Measurements from ENCODE around the gene SMARCAD1.
"Not testable (repeated sequence)": the region's sequence is repeated elsewhere in the genome, so short reads cannot be mapped to it uniquely, and the experiment has no call there.

The SMARCAD1 gene

DNA sequence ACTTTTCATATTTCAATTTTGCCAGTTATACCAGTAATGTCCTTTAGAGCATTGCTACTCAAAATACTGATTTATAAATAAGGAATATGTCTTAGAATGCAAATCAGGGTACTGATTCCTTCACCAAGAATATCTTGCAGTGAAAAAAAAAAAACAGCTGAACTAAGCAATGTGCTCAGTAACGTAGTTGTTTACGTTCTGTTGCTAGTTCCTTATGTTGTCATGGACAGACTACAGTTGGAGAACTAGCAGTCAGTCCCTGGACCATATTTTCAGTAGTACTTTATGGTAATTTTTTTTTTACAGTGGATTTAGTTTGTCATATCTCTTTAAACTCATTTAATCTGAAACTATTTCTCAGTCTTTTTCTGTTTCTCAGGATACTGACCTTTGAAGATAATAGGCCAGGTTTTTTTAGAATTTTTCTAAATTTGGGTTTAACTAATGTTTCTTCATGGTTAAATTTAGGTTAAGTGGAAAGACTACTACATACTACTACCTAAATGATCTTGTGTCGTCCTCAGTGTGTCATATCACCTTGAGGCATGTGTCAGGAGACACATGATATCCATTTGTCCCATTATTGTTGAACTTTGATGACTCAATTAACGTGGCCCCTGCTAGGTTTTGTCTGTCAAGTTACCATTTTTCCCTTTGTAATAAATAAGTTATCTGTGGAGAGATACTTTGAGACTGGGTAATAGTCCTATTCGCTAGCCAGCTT is 21.0 kb downstream of the SMARCAD1 start:
- DNase-seq: no peak

DNA sequence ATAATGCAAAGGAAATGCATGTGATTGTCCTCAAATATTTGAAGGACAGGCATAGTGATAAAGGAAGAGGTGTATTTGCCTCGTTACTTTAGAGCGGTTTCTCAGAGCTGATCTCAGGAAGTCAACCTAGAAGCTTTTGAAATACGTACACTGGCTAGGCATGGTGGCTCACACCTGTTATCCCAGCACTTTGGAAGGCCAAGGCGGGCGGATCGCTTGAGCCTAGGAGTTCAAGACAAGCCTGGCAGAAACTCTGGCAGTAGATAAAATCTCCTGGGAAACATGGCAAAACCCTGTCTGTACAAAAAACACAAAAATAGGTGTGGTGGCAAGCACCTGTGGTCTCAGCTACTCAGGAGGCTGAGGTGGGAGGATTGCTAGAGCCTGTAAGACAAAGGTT is 24.9 kb downstream of the SMARCAD1 start:
- no peak for DNase-seq

DNA sequence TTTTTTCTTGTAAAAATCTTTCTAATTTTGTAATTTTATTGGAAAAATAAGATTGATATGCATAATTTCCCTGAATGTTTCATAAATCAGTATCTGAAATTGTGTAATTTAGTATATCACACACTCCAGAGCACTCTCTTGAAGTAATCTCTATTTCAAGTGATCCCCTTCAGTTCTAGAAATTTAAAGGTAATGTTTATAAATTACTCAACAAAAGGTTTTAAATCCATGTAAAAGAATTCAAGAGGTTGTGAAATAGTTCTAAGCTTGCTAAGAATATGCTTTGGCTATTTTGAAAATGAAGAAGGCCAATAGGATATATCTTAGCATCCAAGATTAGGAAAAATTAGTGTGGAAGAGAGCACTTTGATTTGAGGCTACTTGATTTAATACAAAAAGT is 28.2 kb downstream of the SMARCAD1 start:
- no peak for DNase-seq

DNA sequence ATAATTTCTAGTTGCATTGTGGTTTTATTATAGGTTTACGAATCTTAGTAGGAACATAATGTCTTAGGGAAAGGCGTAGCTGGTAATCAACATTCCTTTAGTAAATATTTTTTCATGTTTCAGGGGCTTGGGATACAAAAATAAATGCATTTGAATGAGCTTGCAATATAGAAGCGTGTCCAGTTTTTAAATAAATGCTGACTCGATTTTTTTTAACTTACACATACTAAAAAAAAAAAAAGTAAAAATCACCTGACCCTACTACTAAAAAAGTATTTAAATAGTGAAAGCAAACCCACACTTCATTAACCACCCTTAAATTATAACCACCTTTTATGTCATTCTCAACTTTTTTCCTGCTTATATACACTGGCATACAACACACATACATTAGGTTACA is 29.6 kb downstream of the SMARCAD1 start:
- no peak for DNase-seq

DNA sequence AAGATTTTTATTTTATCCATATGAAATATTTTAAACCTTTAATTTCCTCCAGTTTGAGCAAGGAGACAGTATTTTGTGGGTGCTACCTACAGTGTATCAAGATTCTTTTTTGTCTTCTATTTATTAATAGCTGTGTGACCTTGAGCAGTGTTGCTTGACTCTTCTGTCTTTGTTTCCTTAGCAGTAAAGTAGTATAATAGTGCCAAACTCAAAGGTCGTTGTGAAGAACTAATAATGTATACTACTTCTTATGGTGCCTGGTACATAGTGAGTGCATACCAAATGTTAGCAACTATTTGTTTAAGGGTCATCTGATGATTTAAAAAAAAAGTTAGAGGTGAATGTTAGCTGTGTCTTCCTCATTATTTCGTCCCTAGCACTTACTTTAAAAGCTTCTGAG is 30.5 kb downstream of the SMARCAD1 start:
- no peak for DNase-seq

DNA sequence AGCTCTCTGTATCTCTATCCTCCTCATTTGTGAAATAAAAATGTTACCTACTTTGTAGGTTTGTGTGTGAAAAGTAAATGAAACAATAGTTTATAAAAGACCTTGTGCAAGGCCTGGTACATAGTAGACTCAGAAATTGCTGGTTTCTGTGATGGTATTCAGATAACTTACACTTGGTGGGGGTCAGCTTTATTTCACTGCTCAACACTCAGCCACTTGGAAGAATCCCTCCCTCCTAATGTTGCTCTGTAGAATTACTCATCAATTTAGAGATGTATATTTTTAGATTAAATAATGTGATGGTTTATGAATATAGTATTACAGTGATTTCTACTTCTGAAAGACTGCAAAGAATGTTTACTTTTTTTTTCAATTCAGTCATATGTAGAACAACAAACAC is 32.7 kb downstream of the SMARCAD1 start:
- no peak for DNase-seq

DNA sequence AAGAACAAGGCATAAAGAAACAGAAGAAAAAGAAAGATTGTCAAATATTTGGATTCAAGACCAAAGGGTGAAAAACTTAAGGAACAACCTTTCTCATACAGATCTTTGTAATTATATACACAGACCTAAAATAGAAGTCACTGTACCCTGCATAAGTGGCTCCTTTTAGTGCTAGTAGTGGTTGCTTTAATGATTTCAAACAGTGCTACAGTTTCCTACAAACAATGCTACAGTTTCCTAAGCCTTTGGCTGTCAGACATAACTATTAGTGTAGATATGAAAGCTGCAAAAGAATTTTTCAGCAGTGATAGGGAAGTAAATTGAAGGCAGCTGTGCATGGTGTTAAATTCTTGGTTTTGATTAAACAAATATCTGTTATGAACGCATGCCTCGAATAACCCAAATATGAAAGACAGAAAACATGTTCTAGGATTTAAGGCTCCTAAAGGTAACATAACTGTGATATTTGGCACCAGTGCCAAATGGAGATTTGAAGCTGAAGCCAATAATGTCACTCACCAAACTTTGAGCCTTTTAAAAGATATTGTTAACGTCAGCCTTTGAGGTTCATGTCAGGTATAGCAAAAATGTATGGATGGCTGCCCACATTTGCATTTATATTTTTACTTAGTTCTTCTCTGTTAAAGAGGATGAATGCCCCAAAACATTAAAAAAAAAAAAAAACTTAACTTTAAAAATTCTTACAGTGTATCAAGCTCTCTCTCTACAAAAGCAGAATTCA is 36.6 kb downstream of the SMARCAD1 start:
- DNase-seq: no peak

DNA sequence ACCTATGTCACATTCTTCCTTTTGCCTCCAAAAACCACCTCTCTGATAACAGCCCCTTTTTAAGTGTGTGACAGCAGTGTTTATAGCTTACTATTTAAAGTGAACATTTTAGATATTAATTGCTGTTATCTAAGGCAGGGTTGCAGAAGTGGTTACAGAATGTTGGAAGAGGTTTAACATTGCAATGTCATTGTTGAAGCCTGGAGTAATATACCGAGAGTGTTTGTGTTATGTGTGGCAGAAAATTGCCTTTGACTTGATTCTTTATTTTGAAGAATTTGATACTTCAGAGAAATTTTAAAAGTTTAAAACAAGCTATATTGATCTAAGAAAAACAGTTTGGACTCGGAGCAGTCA is 37.1 kb downstream of the SMARCAD1 start:
- no peak for DNase-seq

DNA sequence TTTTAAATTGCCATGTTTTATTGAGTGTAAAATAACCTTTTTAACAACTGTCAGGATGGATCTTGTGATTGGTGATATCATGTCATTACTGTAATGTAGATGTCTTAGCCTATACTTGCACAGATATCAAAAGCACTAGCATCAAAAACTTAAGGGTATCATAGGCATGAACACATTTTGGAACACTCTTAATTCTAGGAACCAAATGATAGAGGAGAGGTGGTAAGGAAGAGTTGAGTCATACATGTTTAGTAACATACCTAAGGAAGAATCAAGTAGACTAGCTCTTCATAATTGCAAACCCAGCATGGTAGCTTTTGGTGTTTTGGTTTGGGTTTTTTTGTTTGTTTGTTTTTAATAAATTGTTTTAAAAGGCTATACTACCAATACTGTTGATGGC is 43.4 kb downstream of the SMARCAD1 start:
- DNase-seq: no peak

DNA sequence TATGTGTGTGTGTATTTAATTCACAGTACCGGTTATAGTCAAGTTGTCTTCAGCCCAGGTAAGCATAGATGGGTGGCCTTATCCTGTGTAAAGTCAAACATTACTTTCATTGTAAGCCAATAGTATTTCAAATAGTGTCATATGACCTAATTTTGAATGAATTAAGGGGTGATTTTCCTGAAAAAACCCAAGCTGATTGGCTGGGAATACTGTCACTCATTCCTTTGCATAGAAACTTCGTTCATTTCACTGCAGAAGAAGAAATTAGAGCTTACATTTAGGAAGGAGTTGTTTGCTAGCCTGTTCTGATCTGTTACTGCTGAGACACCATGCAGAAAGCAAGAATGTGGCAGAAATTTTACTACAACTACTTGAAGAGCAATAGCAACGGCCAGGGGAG is 45.4 kb downstream of the SMARCAD1 start:
- DNase-seq: no peak

DNA sequence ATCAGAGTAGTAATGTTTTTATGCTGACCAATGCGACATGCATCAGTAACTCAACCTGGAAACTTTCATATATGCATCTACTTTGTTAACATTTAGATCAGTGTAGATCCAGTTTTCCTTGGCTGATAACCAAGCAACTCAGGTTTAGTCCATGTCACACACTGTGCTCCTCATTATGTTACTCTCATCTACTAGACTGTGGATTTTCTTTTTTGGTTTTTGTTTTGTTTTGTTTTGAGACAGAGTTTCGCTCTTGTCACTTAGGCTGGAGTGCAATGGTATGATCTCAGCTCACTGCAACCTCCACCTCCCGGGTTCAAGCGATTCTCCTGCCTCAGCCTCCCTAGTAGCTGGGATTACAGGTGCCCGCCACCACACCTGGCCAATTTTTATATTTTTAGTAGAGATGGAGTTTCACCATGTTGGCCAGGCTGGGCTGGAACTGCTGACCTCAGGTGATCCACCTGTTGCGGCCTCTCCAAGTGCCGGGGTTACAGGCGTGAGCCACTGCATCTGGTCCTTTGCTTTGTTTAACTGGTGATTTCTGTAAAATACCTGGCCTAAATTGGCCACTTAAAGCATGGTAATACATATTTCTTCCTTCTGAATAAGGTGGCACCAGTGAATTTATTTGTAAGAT is 48.6 kb downstream of the SMARCAD1 start:
- DNase-seq: no peak

DNA sequence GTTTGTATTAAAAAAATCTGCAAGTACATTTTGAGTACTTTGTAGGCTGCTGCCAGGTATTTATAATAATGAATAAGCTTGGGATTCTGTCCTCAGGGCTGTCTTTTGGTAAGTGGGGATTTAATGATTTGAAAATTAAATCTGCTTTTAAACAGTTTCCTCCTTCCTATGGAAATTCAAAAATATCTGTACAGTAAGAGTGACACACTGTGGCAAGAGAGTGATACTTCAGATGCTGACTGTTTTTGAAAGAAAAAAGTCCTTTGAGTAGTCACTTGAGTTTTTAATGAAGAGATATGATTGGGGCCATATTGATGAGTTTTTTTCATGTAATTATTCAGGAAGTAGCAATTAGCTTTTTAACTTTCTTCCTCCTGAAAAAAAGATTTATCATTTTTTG is 49.2 kb downstream of the SMARCAD1 start:
- no peak for DNase-seq

DNA sequence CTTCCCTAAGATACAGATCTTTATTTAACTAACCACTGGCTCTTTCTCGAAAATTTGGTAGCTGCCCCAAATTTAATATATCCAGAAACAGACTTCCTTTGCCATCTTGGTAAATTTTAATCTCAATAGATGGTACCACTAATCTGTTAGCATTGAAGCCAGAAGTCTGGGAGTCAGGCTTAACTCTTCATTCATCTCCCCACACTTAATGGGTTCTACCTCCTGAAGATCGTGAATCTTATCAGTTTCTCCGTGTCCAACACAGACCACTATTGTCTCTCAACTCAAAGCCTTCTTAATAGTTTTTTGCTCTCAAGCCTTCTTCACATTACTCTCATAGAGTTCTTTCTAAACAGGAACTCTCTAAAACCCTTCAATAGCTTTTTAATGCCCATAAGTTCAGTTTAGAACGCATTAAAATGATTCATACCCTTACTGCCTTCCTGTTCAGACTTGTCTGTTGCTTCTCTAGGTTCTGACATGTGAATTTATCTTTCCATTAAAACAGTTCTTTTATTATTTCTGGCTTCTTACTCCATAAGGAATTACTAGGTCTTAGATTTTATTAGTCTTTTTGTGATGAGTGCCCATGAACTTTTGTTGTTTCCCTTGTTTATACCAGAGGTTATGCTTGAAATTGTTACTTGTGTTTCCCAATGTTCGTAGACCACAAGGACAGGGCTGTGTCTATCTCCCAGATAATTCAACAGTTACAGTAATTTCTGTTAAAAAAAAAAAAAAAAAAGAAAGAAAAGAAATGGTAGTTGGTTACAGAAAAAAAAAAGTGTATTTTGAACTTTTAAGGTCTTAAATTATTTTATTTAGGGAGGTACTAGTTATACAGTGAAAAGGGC is 54.7 kb downstream of the SMARCAD1 start:
- no peak for DNase-seq

DNA sequence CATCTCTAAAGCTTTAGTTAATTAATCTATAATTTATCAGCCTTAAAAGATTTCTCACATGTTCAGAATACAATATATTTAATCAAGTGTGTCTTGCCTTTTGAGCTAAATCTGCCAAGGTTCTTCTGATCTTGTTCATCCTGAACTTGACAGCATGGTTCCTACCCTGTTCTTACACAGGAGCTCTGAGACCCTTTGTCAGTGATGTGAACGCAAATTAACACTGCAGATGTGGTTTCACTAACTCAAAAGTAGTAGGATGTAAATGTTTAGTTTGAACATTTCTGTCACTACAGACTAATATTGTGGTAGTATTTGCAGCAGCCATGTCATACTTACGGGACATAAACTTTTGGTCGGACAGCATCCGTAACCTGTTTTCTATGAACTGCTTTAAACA is 59.4 kb downstream of the SMARCAD1 start:
- no peak for DNase-seq

DNA sequence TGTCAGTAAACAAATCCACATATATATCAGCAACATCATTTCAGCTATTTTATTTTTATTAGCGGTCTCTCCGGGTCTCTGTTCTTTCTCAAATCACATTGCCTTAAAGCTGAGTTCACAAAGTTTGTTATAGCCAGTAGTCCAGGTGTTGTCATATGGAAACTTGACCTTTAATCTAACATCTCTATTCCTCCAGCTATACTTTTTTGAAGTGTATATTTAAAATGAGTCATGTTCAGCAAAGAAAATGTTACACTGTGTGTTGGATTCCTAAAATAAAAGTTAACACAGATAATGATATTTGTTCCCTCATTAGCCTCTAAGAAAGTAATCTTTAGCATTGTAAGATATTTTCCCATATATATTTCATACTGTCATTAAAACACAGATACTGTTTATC is 63.6 kb downstream of the SMARCAD1 start:
- DNase-seq: no peak

DNA sequence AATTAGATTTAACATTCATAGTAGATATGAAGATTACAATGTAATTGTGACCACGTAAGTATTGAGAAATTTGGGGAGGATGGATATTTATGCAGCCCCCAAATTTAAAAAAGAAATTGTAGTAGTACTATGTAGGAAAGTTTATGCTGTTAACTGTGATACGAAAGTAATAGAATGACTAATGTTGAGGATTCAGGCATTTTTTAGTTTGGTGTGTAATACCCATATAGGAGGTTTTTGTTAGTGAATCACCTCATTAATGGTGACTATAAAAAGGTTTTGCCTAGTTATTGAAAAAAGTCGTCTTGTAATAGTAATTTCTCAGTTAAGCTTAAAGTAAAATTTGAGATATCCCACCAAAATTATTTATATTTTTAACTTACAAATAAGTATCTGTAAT is 67.2 kb downstream of the SMARCAD1 start:
- DNase-seq: no peak

DNA sequence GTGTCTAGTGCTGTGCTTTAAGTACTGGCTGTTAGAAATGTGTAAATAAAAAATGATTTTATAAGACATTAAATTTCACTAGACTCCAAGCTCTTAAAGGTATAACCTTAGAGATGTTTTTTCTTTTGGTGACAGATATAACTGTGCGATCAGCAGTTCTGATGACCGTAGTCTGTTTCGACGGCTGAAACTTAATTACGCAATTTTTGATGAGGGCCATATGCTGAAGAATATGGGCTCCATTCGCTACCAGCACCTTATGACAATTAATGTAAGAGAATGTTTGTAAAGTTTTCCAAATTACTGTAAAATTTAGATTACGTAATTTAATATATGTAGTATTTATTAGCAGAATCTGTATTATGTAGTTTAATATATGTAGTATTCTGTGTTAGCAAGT is 68.5 kb downstream of the SMARCAD1 start:
- DNase-seq: no peak

DNA sequence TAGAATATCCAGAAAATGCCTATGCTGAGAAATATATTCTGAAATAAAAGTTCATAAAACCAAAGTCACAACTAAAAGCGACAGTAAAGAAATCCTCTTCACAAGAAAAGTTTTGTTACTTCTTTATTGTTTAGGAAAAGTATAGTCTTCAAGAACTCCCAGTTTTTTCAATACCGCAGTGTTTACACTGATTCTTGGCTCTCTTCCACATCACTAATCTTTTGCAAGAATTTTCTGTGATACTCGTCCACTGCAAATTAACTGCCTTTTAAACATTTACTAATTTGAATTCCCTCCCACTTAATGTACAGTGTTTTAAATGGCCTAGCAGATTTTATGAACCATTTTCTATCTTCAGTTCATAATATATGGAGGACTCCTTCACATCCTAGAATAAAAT is 69.9 kb downstream of the SMARCAD1 start:
- no peak for DNase-seq

DNA sequence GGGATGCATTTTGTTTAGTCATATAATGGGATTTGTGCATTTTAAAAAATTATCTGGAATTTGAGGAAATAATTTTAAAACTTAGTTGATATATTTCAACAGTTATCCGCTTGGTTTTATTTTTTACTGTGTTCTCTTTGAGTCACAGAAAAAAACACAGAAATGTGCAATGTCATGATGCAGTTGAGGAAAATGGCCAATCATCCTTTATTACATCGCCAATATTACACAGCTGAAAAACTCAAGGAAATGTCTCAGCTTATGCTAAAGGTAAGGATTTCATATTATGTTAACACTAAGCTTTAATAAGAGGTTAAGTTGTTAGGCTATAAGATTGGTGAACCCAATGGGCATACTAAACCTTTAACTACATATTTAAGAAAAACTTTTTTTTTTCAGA is 71.1 kb downstream of the SMARCAD1 start:
- no peak for DNase-seq

DNA sequence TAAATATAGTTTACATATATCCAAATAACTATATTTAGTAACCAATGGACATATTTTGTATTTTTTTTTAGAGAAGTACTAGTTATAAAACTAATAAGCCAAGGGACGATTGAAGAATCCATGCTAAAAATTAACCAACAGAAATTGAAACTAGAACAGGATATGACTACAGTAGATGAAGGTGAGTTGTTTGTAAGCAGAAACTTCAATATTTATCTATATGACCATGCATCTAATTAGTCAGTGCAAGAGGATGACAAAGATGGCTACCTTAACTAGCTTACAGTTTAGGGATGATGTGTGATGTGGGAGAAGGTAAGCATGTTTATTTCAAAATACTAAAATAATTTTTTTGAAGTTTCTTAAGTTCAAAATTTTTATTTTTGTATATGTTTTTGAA is 77.2 kb downstream of the SMARCAD1 start:
- DNase-seq: no peak

DNA sequence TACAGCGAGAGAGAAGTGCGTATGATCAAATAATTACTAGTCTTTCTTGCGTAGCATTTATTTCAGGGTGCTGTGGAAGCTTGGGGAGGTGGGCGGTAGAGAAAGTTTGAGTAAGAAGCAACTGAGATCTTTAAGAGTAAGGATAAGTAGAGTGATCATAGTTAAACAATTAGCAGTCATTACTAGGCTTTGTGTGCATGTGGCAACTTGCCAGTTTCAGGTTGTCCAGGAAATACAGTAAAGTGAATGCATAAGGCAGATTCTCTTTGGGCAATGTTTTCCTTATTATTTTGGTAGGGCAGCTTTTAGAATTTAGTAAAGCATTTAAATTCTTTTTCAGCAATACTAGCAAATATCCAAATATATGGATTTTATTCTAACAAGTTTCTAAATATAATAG is 78.0 kb downstream of the SMARCAD1 start:
- no peak for DNase-seq

DNA sequence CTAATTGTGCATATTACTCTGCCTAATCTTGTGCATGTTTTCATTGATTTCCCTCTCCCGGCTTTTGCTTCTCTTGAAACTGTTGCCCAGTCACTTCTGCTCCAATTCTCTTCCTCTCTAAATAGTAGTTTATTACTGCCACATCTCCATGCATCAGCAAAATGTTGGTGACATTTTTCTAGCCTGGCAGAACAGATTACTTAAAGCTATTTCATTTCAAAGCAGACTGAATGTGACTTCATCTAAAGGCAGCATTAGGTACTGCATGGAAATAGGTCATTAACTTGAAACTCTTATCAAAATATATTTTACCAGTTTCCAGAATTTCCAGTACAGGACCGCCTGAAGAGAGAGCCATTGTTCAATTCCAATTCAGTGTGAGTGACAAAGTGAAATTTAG is 82.6 kb downstream of the SMARCAD1 start:
- no peak for DNase-seq

DNA sequence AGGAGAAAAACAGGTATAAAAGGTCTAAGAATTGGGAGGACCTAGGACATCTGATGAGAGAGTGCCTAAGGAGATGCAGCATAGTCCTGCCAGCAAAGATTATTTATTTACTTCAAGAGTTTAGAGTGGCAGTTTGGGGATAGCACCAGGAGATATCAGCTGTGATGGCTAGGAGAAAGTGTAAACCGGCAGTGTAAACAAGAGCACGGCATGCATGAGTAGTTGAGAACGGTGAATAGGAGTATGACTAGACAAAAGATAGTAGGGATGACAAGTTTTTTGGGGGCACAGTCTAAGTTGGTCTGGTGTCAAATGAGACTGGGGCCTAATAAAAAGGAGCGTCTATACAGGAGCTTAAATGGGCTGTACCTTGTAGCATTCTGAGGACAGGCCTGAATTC is 86.3 kb downstream of the SMARCAD1 start:
- not testable (repeated sequence) for DNase-seq

Measured in KG1 (cell line).